HG02973 (cell line): Measurements from ENCODE around the gene PEPD.

Experiments used
- ATAC-seq: cut with Tn5 transposase; IDR thresholded peaks from one replicate; pipeline ENCODE4 v1.9.1; 2021; ENCODE audit warnings: moderate library complexity; ENCODE audit not compliant: unreplicated experiment

The PEPD gene

DNA sequence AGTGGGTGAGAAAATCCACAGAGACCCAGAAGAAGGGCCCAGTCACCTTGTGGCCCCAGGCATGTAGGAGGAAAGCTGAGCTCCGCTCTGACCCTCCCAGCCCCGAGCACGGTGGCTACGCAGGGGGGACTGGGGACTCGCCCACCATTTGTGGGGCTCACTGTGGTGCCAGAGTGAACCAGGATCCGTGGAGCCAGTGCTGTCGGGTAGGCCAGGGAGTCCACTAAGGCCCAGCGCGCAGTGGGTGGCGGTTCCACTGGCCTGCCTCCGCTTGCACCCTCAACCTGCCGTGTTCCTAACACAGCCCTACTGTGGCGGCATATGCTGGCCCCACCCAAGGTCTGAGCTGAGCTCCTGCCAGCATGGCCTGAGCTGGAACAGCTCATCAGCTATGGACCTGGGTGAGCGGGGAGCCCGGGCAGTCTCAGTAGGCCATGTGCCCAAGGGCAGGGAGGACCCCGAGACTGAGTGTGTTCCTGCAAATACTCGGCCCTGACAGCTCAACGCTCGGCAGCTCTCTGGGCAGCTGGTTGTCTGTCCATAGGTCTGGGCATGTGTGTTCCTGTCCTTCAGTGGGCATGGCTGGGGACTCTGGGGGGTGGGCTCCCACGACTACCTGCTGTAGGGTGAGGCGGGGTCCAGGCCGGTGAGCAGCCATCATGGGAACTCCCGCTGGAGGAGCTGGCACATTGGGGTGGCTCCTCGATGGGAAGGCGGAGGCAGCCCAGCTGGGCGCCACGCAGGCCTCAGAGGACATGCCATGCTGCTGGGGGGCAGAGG is 111.5 kb downstream of the PEPD start:
- ATAC-seq, result no peak

DNA sequence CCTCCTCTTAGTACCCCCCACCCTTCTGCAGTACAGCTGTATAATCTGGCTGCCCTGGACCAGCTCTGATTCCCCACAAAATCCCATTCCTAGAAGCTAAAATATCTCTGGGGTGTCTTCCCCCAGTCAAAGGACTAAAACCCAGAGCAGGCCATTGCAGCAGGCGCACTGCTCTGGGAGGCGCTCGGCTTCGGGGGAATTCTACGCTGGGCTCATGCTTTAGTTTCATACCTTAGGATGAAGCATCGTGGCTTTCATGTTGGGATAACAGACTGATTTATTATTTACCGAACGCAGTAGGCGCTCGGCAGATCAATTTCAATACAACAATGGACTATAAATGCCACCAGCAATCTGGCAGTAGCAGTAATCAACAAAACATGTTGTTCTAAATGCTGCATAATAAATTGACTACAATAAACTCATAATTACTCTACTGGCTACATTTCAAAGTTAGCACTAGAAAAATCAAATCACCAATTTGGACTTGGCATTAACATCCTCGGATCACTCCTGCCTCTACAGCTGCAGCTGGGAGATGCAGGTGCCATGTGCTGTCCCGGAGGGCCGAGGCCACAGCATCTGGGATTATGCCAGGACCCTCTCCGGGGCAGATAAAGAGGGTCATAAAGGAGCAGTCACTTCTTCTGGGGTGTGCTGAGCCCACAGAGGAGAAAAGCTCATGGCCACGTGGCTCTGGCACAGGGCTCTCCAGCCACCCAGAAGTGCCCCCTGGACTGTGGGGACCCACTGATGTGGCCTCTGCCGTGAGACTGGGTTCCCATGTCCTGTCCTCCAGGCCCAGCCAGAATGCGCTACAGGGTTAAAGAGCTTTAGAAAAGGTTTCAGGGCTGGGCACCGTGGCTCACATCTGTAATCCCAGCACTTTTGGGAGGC is 112.8 kb downstream of the PEPD start:
- no peak for ATAC-seq

DNA sequence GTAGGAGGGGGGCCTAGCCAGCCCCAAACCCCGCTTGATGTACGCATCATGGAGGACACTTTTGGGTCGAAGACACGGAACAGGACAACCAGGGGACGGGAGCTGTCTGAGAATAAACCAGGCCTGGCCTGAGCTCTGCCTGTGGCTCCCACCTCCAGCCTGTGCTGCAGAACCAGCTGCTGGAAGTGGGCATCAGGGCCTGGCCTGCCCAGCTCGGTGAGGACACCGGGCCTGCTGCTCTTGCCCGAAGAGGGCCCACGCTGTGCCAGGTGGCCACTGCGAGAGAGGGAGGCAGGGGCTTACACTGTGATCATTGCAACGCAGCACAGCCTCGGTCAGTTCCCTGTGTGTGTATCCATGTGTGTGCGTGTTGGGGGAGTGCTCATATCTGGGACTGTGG is 113.5 kb downstream of the PEPD start:
- ATAC-seq, result no peak

DNA sequence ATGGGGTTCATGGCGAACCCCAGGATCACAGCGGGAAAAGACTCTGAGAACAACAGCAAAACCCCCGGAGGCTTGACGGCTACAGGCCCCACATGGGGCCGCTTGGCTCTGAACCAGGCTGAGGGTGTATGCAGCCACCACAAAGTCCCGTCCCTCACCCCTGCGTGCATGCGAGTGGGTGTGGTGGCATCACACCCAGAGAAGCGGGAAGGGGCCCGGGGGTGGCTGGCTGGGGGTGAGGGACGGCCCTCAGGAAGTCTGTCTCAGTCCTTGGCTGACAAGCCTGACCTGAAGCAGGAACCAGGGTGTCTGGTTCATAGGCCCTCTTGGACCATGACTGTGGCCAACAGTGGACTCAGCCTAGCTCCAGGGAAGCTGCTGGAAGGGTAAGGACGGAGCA is 113.9 kb downstream of the PEPD start:
- ATAC-seq, result no peak

DNA sequence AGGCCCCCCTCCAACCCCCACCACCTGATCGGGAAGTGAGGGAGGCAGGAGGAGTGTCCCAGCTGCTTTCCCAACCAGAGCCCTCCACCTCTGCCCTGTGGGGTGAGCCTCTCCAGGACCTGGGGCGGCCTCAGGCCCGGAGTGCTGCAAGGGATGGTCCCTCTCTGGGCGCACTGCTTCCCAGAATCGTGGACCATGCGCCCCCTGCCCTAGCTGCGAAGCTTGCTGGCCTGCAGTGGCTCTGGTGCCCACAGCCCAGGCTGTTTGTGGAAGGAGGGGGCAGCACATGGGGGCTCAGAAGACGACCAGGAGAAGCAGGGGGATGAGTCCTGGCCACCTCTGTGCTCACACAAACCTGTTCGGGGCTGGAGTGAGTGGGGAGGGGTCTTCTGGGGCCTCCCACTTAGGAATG is 114.4 kb downstream of the PEPD start:
- no peak for ATAC-seq

DNA sequence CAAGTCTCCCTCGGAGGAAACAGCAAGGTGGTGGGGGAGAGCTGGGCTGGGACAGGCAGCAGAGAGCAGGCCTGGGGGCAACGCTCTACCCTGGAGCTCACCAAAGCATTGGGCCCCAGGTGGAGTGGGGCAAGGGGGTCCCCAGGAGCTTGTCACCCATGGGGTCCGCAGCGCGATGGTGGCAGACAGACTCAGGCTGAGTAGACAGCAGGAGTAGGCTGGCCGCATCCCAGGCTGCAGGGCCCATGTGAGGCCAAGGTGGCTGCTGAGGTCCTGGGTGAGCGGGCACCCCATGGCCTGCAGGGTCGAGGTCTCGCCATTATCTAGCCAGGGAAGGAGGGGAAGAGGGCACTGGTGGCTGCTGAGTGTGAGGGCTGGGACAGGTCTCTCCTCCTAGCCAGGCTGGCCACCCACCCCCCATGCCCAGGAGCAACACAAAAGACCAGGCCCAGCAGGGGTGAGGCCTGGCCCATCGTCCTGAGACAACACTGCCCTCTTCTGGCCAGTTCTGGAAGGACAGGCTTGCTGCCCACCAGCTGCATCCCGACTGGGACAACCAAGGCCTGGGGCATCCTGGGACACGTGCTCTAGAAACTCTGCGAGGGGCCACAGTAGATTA is 115.0 kb downstream of the PEPD start:
- ATAC-seq, result no peak

DNA sequence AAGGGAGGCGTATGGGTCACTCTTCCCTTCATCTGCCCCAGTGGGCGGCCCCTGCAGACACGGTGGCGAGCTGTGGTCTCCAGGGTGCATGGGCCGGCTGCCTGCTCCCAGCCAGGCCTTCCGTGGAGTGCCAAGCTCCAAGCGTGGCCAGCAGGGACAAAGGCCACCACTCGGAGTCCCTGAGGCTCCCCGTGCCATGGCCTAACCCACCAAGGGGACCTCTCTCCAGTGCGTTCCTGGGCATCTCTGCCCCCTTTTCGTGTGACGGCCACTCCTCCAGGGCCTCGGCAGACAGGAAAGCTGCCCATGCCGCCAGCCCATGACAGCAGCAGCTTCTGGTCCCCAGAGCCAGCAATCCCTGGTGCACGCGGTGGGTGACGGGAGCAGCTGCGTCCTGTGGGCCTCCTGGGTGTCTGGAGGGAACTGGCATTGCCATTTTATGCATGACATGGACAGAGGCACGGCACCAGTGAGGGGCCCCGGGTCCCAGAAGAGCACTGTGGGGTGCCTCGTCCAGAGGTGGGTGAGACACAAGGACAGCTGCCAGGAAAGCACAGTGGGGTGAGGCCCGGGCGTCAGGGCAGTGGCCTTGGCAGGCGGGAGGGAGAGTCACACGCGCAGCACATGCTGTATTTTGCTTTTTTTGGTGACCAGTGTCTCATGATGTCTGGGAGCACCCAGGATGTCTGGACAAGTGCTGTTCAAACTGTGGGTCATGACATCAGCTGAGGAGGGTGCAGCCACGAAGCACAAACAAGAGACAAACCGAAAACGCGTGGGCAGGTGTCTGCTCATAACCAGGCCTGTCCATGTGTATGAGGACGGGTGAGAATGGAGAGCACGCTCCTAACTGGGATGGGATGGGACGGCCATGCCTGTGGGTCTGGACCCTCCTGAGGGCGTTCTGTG is 115.8 kb downstream of the PEPD start:
- no peak for ATAC-seq

DNA sequence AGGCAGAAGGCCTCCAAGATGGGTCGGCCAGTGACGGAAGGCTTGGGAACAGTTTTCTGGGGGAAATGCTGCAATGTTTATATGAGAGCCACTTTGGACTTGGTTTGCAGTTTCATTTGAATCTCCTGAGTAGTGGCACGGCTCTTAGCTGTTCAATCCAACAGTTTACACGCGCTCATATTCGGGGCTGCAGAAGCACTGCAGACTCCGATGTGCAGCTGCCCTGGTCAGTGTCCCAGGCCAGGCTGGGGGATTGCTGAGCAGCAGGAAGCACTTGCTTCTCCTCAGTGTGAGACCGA is 116.4 kb downstream of the PEPD start:
- ATAC-seq, result no peak

DNA sequence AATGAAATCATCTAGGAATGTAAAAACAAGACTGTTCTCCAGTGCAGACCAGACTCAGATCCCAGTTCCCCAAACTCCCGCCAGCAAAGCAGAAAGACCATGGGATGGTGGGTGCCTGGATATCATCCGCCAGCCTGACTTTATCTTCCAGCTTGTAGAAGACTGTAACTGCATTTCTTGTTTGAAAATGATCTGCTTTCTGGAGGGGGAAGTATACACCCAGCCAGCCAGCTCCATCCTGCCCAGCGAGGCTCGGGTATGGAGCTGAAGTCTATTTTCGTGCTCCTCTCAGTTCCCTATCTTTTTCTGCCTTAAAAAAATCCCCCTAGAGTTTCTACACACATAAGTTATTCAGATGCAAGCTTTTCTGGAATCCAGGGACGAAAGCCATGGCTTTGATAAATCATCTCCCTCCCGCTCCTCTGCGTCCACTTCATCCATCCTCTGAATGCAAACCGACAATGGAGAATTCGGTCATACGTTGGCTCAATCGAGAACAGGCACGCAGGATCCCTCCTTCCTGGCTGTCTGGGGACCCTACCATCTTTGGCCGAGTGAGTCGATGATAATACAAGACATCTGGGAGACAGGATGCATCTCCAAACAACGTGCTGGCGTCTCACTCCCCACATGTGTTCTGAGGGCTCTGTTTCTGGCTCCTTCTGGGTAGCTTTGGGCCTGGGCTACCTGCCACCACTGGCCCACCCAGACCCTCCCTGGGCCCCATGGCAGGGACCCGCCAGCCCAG is 116.9 kb downstream of the PEPD start:
- no peak for ATAC-seq

DNA sequence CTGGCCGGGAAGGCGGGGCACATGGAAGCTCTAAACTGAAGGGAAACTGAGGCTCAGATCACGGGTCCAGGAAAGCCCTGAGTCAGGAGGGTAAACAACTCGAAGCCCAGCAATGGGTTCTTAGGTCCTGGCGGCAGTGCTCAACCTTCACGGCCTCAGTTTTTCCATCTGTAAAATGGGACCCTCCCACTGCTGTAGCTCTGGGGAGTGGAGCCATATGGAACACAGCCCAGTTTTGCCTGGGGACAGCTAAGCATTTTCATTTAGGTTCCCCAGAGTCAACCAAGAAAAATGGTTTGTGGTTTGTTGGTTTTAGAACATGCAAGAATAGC is 117.7 kb downstream of the PEPD start:
- ATAC-seq, result no peak

DNA sequence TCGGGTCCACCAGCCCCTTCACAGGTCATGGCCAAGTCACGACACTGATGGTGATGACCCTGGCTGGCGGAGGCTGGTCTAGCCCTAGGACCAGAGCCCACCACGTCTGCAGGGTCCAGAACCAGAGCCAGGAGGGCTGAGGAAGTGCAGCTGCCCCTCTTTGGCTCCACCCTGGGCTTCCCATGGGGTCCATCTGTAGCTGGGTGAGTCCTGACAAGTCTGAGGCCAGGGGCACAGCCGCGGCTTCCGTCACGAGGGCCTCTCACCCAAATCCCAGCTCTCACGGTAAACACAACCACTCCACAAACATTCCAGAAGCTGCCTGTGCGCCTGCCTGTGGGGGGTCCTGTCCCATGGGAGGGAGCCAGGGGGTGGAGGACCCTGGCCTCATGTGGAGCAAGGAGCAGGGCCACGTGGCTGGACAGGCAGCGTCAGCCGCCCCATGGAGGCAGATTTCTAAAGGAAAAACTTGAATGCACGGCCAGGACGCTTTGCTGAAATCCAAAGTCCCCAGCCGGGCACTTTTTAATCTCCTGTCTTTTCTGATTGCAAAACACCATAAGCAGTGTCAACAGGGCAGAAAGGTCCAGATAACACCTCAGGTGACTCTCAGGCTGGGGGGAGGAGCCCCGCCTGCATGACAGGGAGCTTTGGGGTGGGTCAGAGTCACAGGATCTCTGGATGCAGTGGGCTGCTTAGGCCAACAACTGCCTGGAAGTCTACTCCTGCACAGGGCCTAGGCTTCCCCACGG is 118.2 kb downstream of the PEPD start:
- no peak for ATAC-seq

DNA sequence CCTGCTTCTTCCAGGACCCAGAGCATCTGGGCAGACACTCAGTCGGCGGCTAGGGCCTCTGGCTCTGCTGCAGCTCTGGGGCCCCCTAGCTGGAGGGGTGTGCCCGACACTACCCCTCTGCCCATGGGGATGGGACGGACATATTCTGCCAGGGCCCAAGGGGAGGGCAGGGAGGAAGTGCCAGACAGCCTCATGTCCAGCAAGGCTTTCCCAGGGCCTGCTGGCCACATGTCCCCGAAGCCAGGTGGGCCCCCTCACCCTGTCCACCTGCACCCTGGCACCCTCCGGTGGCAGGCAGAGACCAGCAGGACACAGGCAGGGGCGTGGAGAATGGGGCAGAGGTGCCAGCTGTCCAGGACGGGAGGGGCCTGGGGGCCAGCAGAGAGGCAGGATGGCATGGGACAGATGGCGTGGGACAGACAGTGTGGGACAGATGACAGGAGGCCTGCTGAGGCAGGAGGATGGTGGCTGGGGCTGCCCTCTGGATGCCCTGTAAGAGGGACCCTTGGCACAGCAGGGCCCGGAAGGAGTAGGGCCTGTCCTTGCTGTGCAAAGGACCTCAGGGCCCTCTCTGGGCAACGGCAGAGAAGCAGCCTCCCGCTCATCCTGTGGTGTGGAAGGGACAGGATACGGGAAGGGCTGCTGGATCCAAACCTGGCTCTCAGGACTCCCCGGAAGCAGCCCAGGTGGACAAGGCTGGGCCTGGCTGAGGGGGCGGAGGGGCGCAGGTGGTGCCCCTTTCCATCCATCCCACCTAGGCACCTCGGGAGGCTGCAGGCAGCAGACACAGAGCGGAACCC is 119.0 kb downstream of the PEPD start:
- ATAC-seq, result no peak

DNA sequence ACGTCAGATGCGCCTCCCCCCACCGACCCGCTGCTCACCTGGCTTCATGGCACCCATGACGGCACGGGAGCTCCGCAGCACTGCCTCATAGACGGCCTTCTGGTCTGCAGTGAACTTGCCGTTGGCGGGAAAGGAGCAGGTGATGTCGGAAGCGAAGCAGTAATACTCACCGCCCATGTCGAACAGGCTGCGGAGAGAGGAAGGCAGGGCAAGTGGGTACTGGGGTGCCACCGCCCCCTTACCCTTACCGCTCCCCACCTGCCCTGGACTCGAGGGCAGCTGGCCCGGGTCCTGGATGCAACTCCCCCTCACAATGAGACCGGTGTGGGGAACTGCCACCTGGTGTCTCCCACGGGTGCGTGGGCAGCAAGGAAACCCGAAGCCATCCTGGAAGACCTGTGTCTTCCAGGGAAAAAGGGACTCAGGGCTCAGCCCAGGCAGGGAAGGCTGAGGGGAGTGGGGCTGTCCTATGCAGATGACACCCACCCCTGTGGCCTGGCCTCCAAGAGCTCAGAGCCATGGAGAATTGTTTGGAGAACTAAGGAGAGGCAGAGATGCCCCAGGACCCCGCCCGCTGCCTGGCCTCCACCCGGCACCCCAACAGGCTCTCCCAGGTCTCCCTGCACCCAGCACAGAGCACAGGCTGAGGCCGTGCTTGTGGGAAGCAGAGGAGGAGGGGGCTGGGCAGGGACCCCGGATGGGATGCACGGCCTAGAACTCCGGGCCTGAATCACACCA is 119.7 kb downstream of the PEPD start:
- ATAC-seq, result no peak

DNA sequence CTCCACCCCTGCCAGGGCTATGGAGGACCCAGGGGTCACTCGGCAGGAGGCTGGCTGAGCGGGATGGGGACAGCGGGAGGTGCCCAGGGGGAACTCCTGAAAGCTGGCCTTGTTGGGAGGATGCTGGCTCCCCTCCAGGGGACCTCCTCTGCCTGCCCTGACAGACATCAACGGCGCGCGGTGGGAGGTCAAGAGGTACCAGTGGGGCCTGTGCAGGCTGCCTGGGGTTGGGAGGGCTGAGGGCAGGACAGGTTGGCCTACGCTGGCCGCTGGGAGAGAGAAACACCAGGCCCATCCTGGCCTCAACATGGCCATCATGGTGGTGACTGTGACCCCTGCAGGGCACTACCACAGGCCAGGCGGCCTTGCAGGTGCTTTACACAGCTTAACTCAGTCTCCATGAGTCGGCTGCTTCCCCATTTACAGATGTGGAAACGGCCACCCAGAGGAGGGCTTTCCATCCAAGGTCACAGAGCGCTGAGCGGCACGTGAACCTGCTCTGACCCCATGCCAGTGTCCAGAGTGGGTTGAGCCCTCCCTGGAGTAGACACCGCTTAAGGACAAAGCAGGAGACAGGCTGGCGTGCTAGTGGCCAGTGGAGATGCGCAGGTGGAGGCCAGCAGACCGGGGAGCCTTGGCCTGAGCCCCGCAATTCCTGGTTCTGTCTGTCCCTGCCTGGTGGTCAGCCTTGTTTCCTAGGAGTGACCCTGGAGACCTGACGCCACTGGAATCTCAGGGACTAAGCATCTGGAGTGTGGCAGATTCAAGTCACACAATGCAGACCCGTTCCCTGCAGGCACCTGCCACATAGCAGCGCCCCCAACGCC is 120.5 kb downstream of the PEPD start:
- no peak for ATAC-seq

DNA sequence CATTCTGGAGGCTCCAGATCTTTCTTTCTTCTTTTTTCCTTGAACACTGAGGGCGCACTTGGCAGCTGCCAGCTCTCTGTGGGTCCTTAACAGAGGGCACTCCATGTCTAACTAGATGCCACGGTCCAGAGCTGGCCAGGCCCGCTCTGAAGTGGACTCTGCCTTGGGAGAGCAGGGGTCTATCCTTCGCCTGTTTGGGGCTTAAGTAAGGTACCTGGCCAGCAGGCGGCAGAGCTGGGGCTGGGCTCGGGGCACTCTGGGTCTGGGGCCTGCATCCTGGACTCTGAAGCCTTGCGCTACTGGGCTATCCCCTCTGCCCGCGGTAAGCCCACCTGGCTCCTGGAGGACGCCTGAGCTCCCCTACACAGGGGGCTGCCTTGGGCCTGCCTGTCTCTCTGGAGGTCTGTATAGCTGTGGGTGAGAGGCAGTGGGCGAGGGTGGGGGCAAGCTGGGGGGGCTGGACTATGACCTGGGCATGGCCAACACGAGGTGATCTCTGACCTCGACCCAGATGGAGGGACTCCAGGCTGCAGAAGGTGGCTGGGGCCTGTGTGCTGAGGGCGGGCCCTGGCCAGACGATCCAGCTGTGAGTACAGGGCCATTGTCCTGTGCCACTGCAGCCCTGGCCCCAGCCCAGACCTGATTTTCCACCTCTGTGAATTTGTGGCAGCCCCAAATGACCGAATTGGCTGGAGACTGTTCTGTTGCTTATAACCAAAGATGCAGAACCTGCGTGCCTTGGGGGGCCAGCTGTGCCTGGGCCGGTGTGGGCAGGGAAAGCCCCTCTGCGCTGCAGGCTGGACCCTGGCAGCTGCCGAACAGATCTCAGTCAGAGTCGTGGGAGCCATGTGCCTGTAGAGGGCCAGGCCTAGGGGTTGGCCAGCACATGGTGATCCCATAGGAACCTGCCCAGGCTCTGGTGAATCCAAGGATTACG is 121.6 kb downstream of the PEPD start:
- ATAC-seq, result no peak

DNA sequence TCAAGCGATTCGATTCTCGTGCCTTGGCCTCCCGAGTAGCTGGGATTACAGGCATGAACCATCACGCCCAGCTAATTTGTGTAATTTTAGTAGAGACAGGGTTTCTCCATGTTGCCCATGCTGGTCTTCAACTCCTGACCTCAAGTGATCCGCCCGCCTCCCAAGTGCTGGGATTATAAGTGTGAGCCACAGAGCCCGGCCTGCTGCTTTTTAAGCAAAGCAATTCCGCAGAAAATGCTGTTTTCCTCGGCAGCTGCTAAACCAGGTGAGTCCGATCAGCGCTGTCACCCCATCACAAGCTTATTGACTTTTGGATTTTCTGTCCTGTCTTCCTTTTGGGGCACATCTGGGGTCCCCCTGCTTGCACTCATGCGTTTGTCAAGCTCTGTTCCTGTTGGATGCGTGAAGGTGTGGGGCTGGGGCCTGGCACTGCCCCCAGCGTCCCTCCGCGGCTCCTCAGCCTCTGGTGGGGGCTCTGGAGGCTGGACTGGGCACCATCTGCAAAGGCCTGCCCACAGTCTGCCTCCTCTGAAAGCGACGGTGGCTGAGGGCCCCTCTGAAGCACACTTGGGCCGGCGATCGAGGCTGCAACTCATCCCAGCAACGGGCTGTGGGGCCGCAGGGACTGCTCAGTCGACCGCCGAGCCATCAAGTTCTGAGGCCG is 122.4 kb downstream of the PEPD start:
- ATAC-seq, result no peak
